Neural progenitor cell (in vitro differentiated cells): ENCODE data around the gene ADGRD1. TPM values are rescaled to one million over a fixed set of nuclear protein-coding genes. Genes with fewer than 3 reads are reported as not detected.
"Not testable (repeated sequence)": the region's sequence is repeated elsewhere in the genome, so short reads cannot be mapped to it uniquely, and the experiment has no call there.

Experiments used
- DNase-seq: peaks from one replicate; pipeline ENCODE4 v3.0.0-alpha.2; 2016; ENCODE audit warnings: low spot score
- H2AFZ ChIP-seq: fragments of 200-600 bp; sonication (generic); replicated peaks from 2 replicates; pipeline ENCODE4 v1.6.1; 2016; ENCODE audit warnings: antibody characterized with exemption
- H3F3A ChIP-seq: fragments of 200-600 bp; sonication (generic); 2 replicates; pipeline ENCODE4 v1.6.1; 2016; ENCODE audit warnings: antibody characterized with exemption, low read depth
- H3K27ac ChIP-seq: fragments of 200-600 bp; sonication (generic); 2 replicates; pipeline ENCODE4 v1.5.1; 2016; ENCODE audit warnings: mild to moderate bottlenecking
- H3K27me3 ChIP-seq: fragments of 200-600 bp; sonication (generic); 2 replicates; pipeline ENCODE4 v1.6.1; 2016; ENCODE audit warnings: mild to moderate bottlenecking, moderate library complexity
- H3K36me3 ChIP-seq: fragments of 200-600 bp; sonication (generic); 2 replicates; pipeline ENCODE4 v1.5.1; 2016
- H3K4me1 ChIP-seq: fragments of 200-600 bp; sonication (generic); 2 replicates; pipeline ENCODE4 v1.6.1; 2016; ENCODE audit warnings: mixed run types
- H3K4me2 ChIP-seq: fragments of 200-600 bp; sonication (generic); 2 replicates; pipeline ENCODE4 v1.6.1; 2016
- H3K4me3 ChIP-seq: fragments of 200-600 bp; sonication (generic); 2 replicates; pipeline ENCODE4 v1.5.1; 2016
- H3K79me2 ChIP-seq: fragments of 200-600 bp; sonication (generic); 2 replicates; pipeline ENCODE4 v1.6.1; 2016; ENCODE audit warnings: low read depth
- H3K9ac ChIP-seq: fragments of 200-600 bp; sonication (generic); 2 replicates; pipeline ENCODE4 v1.6.1; 2016
- H3K9me3 ChIP-seq: fragments of 200-600 bp; sonication (generic); 2 replicates; pipeline ENCODE4 v1.5.1; 2016; ENCODE audit warnings: low read depth
- H4K20me1 ChIP-seq: fragments of 200-600 bp; sonication (generic); 2 replicates; pipeline ENCODE4 v1.6.1; 2016; ENCODE audit warnings: low read depth
- H3K27ac Mint-ChIP-seq: 3 replicates; pipeline ENCODE4 v1.8.0; 2021; ENCODE audit warnings: mixed read lengths
- H3K27me3 Mint-ChIP-seq: 2 replicates; pipeline ENCODE4 v1.8.0; 2022; ENCODE audit warnings: low read depth, mild to moderate bottlenecking, inconsistent platforms, moderate library complexity, mixed read lengths; ENCODE audit not compliant: insufficient read depth
- H3K36me3 Mint-ChIP-seq: 3 replicates; pipeline ENCODE4 v1.8.0; 2021; ENCODE audit warnings: mixed read lengths
- H3K4me1 Mint-ChIP-seq: 3 replicates; pipeline ENCODE4 v1.8.0; 2021; ENCODE audit warnings: mixed read lengths
- H3K4me3 Mint-ChIP-seq: 3 replicates; pipeline ENCODE4 v1.8.0; 2021; ENCODE audit warnings: mild to moderate bottlenecking, moderate library complexity, mixed read lengths
- H3K9me3 Mint-ChIP-seq: 3 replicates; pipeline ENCODE4 v1.8.0; 2020; ENCODE audit warnings: mixed read lengths
- CTCF ChIP-seq: fragments of 200-600 bp; sonication (generic); IDR thresholded peaks from 2 replicates; pipeline ENCODE4 v1.5.1; 2017; ENCODE audit warnings: antibody characterized with exemption, mild to moderate bottlenecking
- EZH2 ChIP-seq: fragments of 200-600 bp; sonication (generic); IDR thresholded peaks from 2 replicates; pipeline ENCODE4 v1.6.1; 2017; ENCODE audit warnings: antibody characterized with exemption, mild to moderate bottlenecking, moderate library complexity
- EZH2phosphoT487 ChIP-seq: fragments of 200-600 bp; sonication (generic); IDR thresholded peaks from 2 replicates; pipeline ENCODE4 v1.6.1; 2017; ENCODE audit warnings: antibody characterized with exemption
- total RNA-seq: library from RNA; depleted of rRNA; stranded (reverse); fragments of >200 nt; gene quantifications from 2 replicates; pipeline ENCODE4 v1.2.3, GENCODE V29; 2015; ENCODE audit warnings: low replicate concordance

Gene ADGRD1
- total RNA-seq, 1 donor from 2014 or later: not detected

GRCh38 chr12:131117438-131118245 is 163.9 kb downstream of the ADGRD1 start:
- Histone ChIP-seq H3K27me3 (no peaks in the 10 kb centered on the region), H3K9me3 (no peaks in the 10 kb centered on the region), H2AFZ (no peak overlapping the region), H3K9ac (no peak overlapping the region), H3K4me2 (no peak overlapping the region), H4K20me1 (no peaks in the 10 kb centered on the region), H3K4me3 (no peak overlapping the region), H3F3A (no peaks in the 10 kb centered on the region), H3K27ac (no peak overlapping the region), H3K4me1 (peaks cover 16% of the 10 kb centered on the region), H3K79me2 (no peaks in the 10 kb centered on the region), H3K36me3 (no peaks in the 10 kb centered on the region)
- Mint-ChIP-seq H3K4me3 (no peak overlapping the region), H3K9me3 (no peaks in the 10 kb centered on the region), H3K27me3 (peaks cover 2% of the 10 kb centered on the region), H3K27ac (peak overlapping the region; percentile 39), H3K36me3 (no peaks in the 10 kb centered on the region), H3K4me1 (peaks cover 25% of the 10 kb centered on the region)
- no peak for DNase-seq
- TF ChIP-seq EZH2 (no peak), CTCF (no peak), EZH2phosphoT487 (no peak)

DNA sequence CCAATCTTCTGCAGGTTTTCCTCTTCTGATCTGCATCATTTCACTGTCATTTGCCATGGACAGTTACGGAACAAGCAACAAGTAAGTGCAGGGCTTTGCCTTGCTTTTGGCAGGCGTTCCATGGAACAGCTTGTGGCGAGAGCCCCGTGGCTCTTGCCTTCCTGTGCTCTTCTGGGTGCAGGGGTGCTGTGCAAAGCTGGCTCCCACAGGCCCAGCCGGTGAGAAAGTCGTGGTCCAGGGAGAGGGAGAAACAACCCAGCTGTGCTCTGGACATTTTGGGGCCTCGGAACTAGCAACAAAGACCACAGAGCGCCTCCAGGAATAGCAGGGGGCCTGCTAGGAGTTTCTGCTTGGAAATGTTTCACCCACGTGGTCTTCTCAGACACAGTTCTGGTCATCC is 164.7 kb downstream of the ADGRD1 start:
- Histone ChIP-seq H3K36me3 (no peaks in the 10 kb centered on the region), H3K4me3 (no peak overlapping the region), H3K4me2 (no peak overlapping the region), H2AFZ (no peak overlapping the region), H3K9me3 (no peaks in the 10 kb centered on the region), H3K4me1 (peaks cover 13% of the 10 kb centered on the region), H3K79me2 (no peaks in the 10 kb centered on the region), H3F3A (no peaks in the 10 kb centered on the region), H4K20me1 (no peaks in the 10 kb centered on the region), H3K27ac (no peak overlapping the region), H3K9ac (no peak overlapping the region), H3K27me3 (no peaks in the 10 kb centered on the region)
- H3K27ac Mint-ChIP-seq: no peak overlapping the region
- H3K9me3 Mint-ChIP-seq: no peaks in the 10 kb centered on the region
- H3K36me3 Mint-ChIP-seq: no peaks in the 10 kb centered on the region
- no peak overlapping the region for H3K4me3 Mint-ChIP-seq
- TF ChIP-seq CTCF (no peak), EZH2phosphoT487 (no peak)
- DNase-seq: no peak
- H3K27me3 Mint-ChIP-seq: peaks cover 2% of the 10 kb centered on the region
- peaks cover 22% of the 10 kb centered on the region for H3K4me1 Mint-ChIP-seq

- H2AFZ ChIP-seq, H3K4me3 ChIP-seq, H3K79me2 ChIP-seq, H3F3A ChIP-seq, H3K9me3 ChIP-seq, H3K36me3 Mint-ChIP-seq, DNase-seq, H3K27me3 Mint-ChIP-seq, H3K27ac ChIP-seq, H3K27me3 ChIP-seq, H3K9ac ChIP-seq, H3K4me2 ChIP-seq, H3K36me3 ChIP-seq, H4K20me1 ChIP-seq, H3K4me1 ChIP-seq, H3K27ac Mint-ChIP-seq, H3K9me3 Mint-ChIP-seq, H3K4me3 Mint-ChIP-seq: not testable (repeated sequence)
- peaks cover 12% of the 10 kb centered on the region for H3K4me1 Mint-ChIP-seq
Observed at GRCh38 chr12:131119345-131119744, 165.6 kb downstream of the ADGRD1 start.

- Histone ChIP-seq H3K27me3 (no peaks in the 10 kb centered on the region), H3F3A (no peaks in the 10 kb centered on the region), H3K4me3 (no peak overlapping the region), H4K20me1 (no peaks in the 10 kb centered on the region), H3K4me1 (peaks cover 15% of the 10 kb centered on the region), H3K36me3 (no peaks in the 10 kb centered on the region), H3K27ac (no peak overlapping the region), H2AFZ (no peak overlapping the region), H3K4me2 (no peak overlapping the region), H3K79me2 (no peaks in the 10 kb centered on the region), H3K9ac (no peak overlapping the region), H3K9me3 (no peaks in the 10 kb centered on the region)
- Mint-ChIP-seq H3K27me3 (peaks cover 2% of the 10 kb centered on the region), H3K36me3 (no peaks in the 10 kb centered on the region), H3K4me1 (peaks cover 10% of the 10 kb centered on the region), H3K27ac (no peak overlapping the region), H3K9me3 (no peaks in the 10 kb centered on the region), H3K4me3 (no peak overlapping the region)
- no peak for TF ChIP-seq EZH2
- TF ChIP-seq CTCF: no peak
- TF ChIP-seq EZH2phosphoT487: no peak
- no peak for DNase-seq
Observed at GRCh38 chr12:131119936-131120335, 166.2 kb downstream of the ADGRD1 start.
